ENCODE measurements around the gene TTK.

GRCh38 chr6:80060774-80061173, 56.3 kb downstream of the TTK start:
- no peak for TF ChIP-seq CTCF (IDR thresholded peaks at IDR 0.05)
- TF ChIP-seq POLR2A (IDR thresholded peaks at IDR 0.05; ENCODE audit: low read depth), result no peak
- no peak for TF ChIP-seq EP300 (IDR thresholded peaks at IDR 0.05)
